BLaER1 (cell line): Measurements from ENCODE around the gene HSF5.
"Not testable (repeated sequence)": the region's sequence is repeated elsewhere in the genome, so short reads cannot be mapped to it uniquely, and the experiment has no call there.

Experiments used
- H3K27ac ChIP-seq: shearing (Covaris generic); formaldehyde crosslinking; 2 replicates; pipeline ENCODE4 v1.8.1; 2022
- H3K27me3 ChIP-seq: shearing (Covaris generic); formaldehyde crosslinking; 2 replicates; pipeline ENCODE4 v1.8.1; 2022
- H3K36me3 ChIP-seq: shearing (Covaris generic); formaldehyde crosslinking; 2 replicates; pipeline ENCODE4 v1.8.1; 2022
- H3K4me1 ChIP-seq: shearing (Covaris generic); formaldehyde crosslinking; 2 replicates; pipeline ENCODE4 v1.8.1; 2022
- H3K4me2 ChIP-seq: shearing (Covaris generic); formaldehyde crosslinking; 2 replicates; pipeline ENCODE4 v1.8.1; 2022
- H3K4me3 ChIP-seq: shearing (Covaris generic); formaldehyde crosslinking; 2 replicates; pipeline ENCODE4 v1.8.1; 2022
- H3K9ac ChIP-seq: shearing (Covaris generic); formaldehyde crosslinking; 2 replicates; pipeline ENCODE4 v1.8.1; 2022
- H3K9me3 ChIP-seq: shearing (Covaris generic); formaldehyde crosslinking; 2 replicates; pipeline ENCODE4 v1.8.1; 2022
- H4K20me1 ChIP-seq: shearing (Covaris generic); formaldehyde crosslinking; 2 replicates; pipeline ENCODE4 v1.8.1; 2022
- Cebpa-rat ChIP-seq: shearing (Covaris generic); IDR thresholded peaks from 2 replicates; pipeline ENCODE4 v1.8.1; 2022

Gene HSF5

DNA sequence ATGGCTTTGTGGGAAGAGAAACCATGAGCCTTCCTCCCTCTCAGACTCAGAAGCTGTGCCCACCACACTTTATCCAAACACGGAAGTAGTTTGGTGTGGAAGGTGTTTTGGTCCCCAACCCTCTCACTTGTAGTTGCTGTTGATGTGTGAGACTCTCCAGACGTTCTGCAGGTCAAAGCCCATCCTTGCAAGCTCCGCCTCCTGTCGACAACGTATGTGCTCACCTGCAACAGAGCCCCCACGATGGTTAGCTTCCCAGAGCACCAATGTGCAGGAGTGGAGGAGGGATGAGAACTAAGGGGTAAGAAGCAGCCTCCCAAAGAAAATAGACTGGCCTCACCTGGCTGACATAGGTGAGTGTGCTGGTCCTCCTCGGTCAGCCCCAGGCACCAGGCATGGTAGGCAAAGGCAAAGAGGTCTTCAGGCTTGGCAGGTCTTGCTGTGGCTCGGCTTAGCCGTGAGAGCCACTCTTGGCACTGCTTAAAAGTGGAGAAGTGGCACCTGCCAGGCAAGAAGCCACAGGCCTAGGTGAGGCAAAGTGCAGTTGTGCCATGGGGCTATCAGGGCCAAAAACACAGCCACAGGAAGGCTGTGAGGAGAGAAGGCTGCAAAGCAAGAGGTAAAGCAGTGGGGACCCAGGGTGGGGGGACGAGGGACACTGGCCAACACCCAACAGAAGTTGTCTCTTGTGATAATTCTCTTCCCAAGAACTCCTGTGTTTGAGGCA is 20.3 kb upstream of the HSF5 start:
- no peaks in the 10 kb centered on the region for H3K9me3 ChIP-seq
- H3K9ac ChIP-seq = no peak overlapping the region
- H3K4me1 ChIP-seq = peaks cover 70% of the 10 kb centered on the region
- H3K4me3 ChIP-seq = no peak overlapping the region
- H3K27me3 ChIP-seq = no peaks in the 10 kb centered on the region
- peaks cover 93% of the 10 kb centered on the region for H3K36me3 ChIP-seq
- no peak for TF ChIP-seq Cebpa-rat
- peak overlapping the region; percentile 15; the same call in 1 of the 2 replicates for H3K27ac ChIP-seq
- H4K20me1 ChIP-seq = peaks cover 43% of the 10 kb centered on the region
- 0 out of 2 replicates have a peak overlapping the region, but pooled peaks have one; percentile 3 for H3K4me2 ChIP-seq

DNA sequence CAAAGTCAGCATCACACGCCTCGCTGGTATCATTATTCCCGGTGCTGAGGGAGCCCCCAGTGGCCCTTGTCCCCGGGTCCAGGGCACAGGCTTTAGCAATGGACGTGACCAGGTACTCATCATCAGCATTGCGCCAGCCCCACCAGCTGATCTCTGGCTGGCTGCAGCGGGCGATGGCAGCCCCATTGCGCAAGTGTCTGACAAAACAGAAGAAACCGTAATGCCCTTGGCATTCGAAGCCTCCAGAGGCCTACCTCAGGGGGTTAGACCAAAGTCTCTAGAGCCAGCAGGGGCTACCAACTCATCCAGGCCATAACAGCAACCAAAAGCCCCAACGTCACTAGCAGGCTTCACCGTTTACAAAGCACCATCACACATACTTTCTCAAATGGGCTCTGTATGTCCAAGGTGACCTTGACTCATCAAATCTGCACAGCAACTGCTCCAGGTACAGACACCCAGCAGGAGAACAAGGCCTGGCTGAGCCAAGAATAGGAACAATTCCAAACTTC is 19.0 kb upstream of the HSF5 start:
- no peak overlapping the region for H3K27ac ChIP-seq
- peaks cover 57% of the 10 kb centered on the region for H3K4me1 ChIP-seq
- no peak overlapping the region for H3K9ac ChIP-seq
- H3K27me3 ChIP-seq = no peaks in the 10 kb centered on the region
- peaks cover 30% of the 10 kb centered on the region for H4K20me1 ChIP-seq
- 0 out of 2 replicates have a peak, but pooled peaks have one; percentile 21 for TF ChIP-seq Cebpa-rat
- H3K9me3 ChIP-seq = no peaks in the 10 kb centered on the region
- H3K4me2 ChIP-seq = no peak overlapping the region
- peaks cover 100% of the 10 kb centered on the region for H3K36me3 ChIP-seq
- H3K4me3 ChIP-seq = no peak overlapping the region

- H3K27ac ChIP-seq = no peak overlapping the region
- H3K9me3 ChIP-seq = no peaks in the 10 kb centered on the region
- no peak overlapping the region; the same call in 1 of the 2 replicates for H3K4me2 ChIP-seq
- H3K27me3 ChIP-seq = no peaks in the 10 kb centered on the region
- no peak overlapping the region for H3K4me3 ChIP-seq
- TF ChIP-seq Cebpa-rat = no peak
- H3K36me3 ChIP-seq = peaks cover 100% of the 10 kb centered on the region
- no peak overlapping the region for H3K9ac ChIP-seq
- peaks cover 29% of the 10 kb centered on the region; the same call in 1 of the 2 replicates for H4K20me1 ChIP-seq
- H3K4me1 ChIP-seq = peaks cover 51% of the 10 kb centered on the region
These were observed 18.3 kb upstream of the HSF5 start for GRCh38 chr17:58506354-58507080.

DNA sequence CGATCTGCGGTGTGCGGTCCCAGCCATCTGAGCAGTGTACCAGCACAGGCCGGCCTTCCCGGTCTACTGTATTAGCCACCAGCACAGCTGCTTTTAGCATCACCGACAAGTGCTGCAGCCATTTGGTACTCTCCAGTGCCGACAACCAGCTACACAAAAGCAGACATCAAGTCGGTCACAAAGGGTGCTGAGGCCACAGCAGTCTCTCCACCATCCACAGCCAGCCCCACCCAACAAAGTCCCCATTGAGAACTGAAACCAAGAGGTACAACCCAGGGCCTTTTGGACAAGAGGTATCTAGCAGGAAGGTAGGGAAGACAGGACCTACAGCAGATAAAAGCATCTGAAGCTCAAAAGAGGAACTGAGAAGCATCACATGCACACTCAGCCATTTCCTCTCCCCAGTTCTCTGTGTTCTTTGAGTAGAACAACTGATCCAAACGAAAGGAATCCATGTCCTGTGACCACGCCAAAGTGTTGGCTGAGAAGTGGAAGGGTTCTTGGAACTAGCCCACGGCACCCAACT is 16.7 kb upstream of the HSF5 start:
- Histone ChIP-seq H3K36me3 (peaks cover 99% of the 10 kb centered on the region), H3K4me3 (no peak overlapping the region)

DNA sequence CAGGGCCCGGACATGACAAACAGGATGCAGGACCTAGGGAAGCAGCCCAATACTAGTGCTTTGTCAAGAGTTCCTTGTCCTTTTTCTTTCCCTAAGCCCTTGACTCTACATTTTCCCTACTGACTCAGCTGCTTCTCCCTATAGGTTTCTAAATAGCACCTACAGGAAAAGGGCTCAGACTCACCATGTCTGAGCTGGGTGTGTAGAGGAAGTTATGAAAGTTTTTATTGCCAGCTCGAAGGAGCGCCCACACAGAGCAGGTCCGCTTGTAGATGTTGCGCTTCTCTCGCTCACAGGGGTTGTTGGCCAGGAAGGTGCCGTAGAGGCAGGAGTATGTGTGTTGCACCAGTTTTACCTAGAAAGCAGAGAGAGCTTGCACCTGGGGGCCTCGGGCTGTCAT is 15.7 kb upstream of the HSF5 start:
- TF ChIP-seq Cebpa-rat = no peak
- Histone ChIP-seq H3K36me3 (peaks cover 99% of the 10 kb centered on the region), H3K4me2 (no peak overlapping the region), H3K9me3 (no peaks in the 10 kb centered on the region), H4K20me1 (peaks cover 28% of the 10 kb centered on the region; the same call in 1 of the 2 replicates), H3K27ac (no peak overlapping the region), H3K4me3 (no peak overlapping the region), H3K4me1 (peaks cover 36% of the 10 kb centered on the region), H3K27me3 (no peaks in the 10 kb centered on the region), H3K9ac (no peak overlapping the region)

More for the DNA sequence above, 16.7 kb upstream of the HSF5 start:
- H3K27me3 ChIP-seq = no peaks in the 10 kb centered on the region
- H3K4me1 ChIP-seq = peaks cover 38% of the 10 kb centered on the region
- peaks cover 29% of the 10 kb centered on the region; the same call in 1 of the 2 replicates for H4K20me1 ChIP-seq
- H3K9me3 ChIP-seq = no peaks in the 10 kb centered on the region
- no peak overlapping the region for H3K9ac ChIP-seq
- peak overlapping the region; percentile 66 for H3K27ac ChIP-seq
- no peak for TF ChIP-seq Cebpa-rat
- peak overlapping the region; percentile 70 for H3K4me2 ChIP-seq

- H3K36me3 ChIP-seq = peaks cover 97% of the 10 kb centered on the region
- not testable (repeated sequence) for H3K4me2 ChIP-seq, H3K9ac ChIP-seq, H3K9me3 ChIP-seq, H3K27ac ChIP-seq, H3K4me3 ChIP-seq, H3K27me3 ChIP-seq
- H4K20me1 ChIP-seq = peaks cover 21% of the 10 kb centered on the region; the same call in 1 of the 2 replicates
- H3K4me1 ChIP-seq = peaks cover 31% of the 10 kb centered on the region
These were observed 14.9 kb upstream of the HSF5 start for GRCh38 chr17:58503134-58503533.

DNA sequence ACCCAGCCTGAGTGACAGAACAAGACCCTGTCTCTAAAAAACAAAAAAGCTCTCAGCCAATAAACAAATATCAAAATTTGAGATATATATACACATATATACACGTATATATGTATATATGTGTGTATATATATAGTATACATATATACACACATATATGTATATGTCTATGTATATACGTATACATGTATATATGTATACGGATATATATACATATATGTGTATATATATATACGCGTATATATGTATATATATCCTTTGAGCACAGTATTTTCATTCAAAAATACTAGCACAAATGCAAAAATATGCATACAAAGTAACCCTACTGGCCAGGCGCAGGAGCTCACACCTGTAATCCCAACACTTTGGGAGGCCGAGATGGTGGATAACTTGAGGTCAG is 13.2 kb upstream of the HSF5 start:
- H3K4me3 ChIP-seq = no peak overlapping the region
- H3K36me3 ChIP-seq = peaks cover 97% of the 10 kb centered on the region
- H3K4me2 ChIP-seq = no peak overlapping the region
- H3K9me3 ChIP-seq = no peaks in the 10 kb centered on the region
- H3K9ac ChIP-seq = no peak overlapping the region
- no peaks in the 10 kb centered on the region for H3K27me3 ChIP-seq
- peaks cover 29% of the 10 kb centered on the region for H3K4me1 ChIP-seq
- no peak for TF ChIP-seq Cebpa-rat
- H3K27ac ChIP-seq = no peak overlapping the region
- peaks cover 23% of the 10 kb centered on the region for H4K20me1 ChIP-seq

- Histone ChIP-seq H3K27ac (no peak overlapping the region), H3K4me2 (no peak overlapping the region), H3K27me3 (no peaks in the 10 kb centered on the region), H3K9ac (no peak overlapping the region), H3K4me3 (no peak overlapping the region), H3K36me3 (peaks cover 97% of the 10 kb centered on the region), H3K9me3 (no peaks in the 10 kb centered on the region), H4K20me1 (peaks cover 43% of the 10 kb centered on the region), H3K4me1 (peaks cover 6% of the 10 kb centered on the region; the same call in 1 of the 2 replicates)
- no peak for TF ChIP-seq Cebpa-rat
These were observed 10.1 kb upstream of the HSF5 start for GRCh38 chr17:58498177-58498828.

DNA sequence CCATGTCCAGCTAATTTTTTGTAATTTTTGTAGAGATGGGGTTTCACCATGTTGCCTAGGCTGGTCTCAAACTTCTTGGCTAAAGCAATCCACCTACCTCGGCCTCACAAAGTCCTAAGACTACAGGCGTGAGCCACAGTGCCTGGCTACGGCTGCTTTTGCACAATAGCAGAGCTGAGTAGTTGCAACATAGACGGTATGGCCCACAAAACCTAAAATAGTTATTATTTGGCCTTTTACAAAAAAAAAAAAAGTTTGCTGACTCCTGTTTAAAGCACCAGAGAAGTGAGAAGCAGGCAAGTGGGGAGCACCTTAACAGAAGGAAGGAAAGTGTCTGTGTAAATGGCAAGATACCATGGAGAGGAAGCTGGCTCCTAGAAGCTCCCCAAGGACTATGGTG is 5.3 kb upstream of the HSF5 start:
- Histone ChIP-seq H3K4me3 (no peak overlapping the region), H3K36me3 (peaks cover 98% of the 10 kb centered on the region), H3K9ac (no peak overlapping the region)

More for the DNA sequence above, 5.3 kb upstream of the HSF5 start:
- no peak for TF ChIP-seq Cebpa-rat
- H3K4me1 ChIP-seq = peaks cover under 1% of the 10 kb centered on the region
- peaks cover 47% of the 10 kb centered on the region for H4K20me1 ChIP-seq
- H3K9me3 ChIP-seq = peaks cover 6% of the 10 kb centered on the region; the same call in 1 of the 2 replicates
- H3K27ac ChIP-seq = no peak overlapping the region
- H3K27me3 ChIP-seq = no peaks in the 10 kb centered on the region
- H3K4me2 ChIP-seq = no peak overlapping the region
